GM12892 (cell line): ENCODE data around the gene PPP1R12C.

ENCODE experiments used
- POLR2A ChIP-seq: IDR thresholded peaks from 2 replicates; pipeline ENCODE4 v1.6.1; 2011; ENCODE audit warnings: low read depth, low read length, control low read depth
- POLR2AphosphoS5 ChIP-seq: IDR thresholded peaks from 2 replicates; pipeline ENCODE4 v1.6.1; 2011; ENCODE audit warnings: low read depth, low read length, control low read depth
- TAF1 ChIP-seq: IDR thresholded peaks from 2 replicates; pipeline ENCODE4 v1.6.1; 2011; ENCODE audit warnings: low read depth, mild to moderate bottlenecking, control low read depth, low read length, borderline replicate concordance

DNA sequence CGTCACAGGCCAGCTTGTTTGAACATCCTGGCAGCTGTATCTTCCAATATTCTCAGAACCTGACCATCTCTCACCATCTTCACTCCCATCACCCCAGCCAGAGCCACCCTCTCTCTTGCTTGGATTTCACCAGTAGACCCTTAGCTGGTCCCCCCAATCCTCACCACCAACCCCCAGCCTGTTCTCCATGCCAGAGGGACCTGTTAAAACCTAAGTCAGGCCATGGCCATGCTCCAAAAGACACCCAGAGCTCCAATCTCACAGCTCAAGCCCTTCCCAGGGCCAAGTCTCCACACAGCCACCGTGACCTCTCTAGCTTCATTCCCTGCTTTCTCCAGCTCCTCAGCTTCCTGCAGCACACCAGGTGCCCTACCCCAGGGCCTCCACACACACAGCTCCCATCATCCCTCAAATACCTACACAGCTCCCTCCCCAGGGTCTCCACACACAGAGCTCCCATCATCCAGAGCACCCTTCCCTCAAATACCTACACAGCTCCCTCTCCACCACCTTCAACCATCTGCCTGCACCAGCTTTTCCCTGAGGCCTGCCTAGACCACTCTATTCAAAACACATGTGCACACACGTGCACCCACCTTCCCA is 28.0 kb downstream of the PPP1R12C start:
- TF ChIP-seq TAF1 = no peak
- TF ChIP-seq POLR2A = no peak
- no peak for TF ChIP-seq POLR2AphosphoS5
